DOHH2 (cell line): ENCODE results near the gene SECISBP2.

ENCODE experiments used
- EZH2phosphoT487 ChIP-seq: fragments of 200-600 bp; sonication (generic); IDR thresholded peaks from 2 replicates; pipeline ENCODE4 v1.6.1; 2017; ENCODE audit warnings: borderline replicate concordance, mild to moderate bottlenecking, antibody characterized with exemption, low read length, moderate library complexity, mixed read lengths
- TF ChIP-seq, protein P1 (sequence below): fragments of 200-600 bp; sonication (generic); IDR thresholded peaks from one replicate; pipeline ENCODE4 v1.5.1; 2014; ENCODE audit warnings: antibody characterized with exemption, mild to moderate bottlenecking, low read depth, low read length; ENCODE audit not compliant: poor library complexity, severe bottlenecking

GRCh38 chr9:89382026-89382986 is 64.0 kb downstream of the SECISBP2 start:
- TF ChIP-seq, protein P1, sequence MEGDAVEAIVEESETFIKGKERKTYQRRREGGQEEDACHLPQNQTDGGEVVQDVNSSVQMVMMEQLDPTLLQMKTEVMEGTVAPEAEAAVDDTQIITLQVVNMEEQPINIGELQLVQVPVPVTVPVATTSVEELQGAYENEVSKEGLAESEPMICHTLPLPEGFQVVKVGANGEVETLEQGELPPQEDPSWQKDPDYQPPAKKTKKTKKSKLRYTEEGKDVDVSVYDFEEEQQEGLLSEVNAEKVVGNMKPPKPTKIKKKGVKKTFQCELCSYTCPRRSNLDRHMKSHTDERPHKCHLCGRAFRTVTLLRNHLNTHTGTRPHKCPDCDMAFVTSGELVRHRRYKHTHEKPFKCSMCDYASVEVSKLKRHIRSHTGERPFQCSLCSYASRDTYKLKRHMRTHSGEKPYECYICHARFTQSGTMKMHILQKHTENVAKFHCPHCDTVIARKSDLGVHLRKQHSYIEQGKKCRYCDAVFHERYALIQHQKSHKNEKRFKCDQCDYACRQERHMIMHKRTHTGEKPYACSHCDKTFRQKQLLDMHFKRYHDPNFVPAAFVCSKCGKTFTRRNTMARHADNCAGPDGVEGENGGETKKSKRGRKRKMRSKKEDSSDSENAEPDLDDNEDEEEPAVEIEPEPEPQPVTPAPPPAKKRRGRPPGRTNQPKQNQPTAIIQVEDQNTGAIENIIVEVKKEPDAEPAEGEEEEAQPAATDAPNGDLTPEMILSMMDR: no peak
- TF ChIP-seq EZH2phosphoT487: no peak
